ENCODE measurements around the gene DEDD. TPM values are rescaled to one million over a fixed set of nuclear protein-coding genes. Genes with fewer than 3 reads are reported as not detected.

The DEDD gene
- total and polyA plus RNA-seq, 2 of the 13 experiments (the other 11 are each of a cell fraction or from before 2014, with no cell fraction given): 12.6 to 27.8 TPM

DNA sequence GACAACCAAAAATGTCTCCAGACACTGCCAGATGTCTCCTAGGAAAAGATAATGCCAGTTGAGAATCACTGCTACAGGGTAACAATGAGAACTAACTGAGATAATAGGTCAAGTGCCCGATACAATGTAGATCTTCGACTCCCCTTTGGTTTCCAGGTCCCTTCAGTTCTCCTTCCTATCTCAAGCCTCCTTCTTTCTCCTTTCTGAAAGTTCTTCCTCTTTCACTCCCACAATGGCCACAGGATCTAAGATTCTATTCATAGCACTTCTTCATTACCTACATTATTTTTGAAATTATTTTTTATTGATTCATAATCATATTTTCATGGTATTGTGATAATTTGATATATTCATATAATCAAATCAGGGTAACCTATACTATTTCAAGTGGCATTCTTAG, 20.9 kb downstream of the DEDD start:
- ChIA-PET CTCF (ENCODE audit: low intra/inter-chr PET ratio, low total read pairs) (no interaction called here), POLR2A (interaction anchor here (0.8 kb wide), 1 partner anchor 12 kb away, joined by 3 read pairs; no protein-coding TSS in a partner anchor)
- no TSS peak for BruUV-seq (replicated peaks)
- Histone ChIP-seq H4K20me1 (ENCODE audit: insufficient read depth, low read length) (peaks cover 11% of the 10 kb centered on the region; the same call in 1 of the 2 replicates), H3K79me2 (ENCODE audit: insufficient read depth, low read length) (peaks cover 66% of the 10 kb centered on the region), H3K4me2 (ENCODE audit: low read depth, low read length) (no peak overlapping the region), H3K27me3 (ENCODE audit: control insufficient read depth in 1 of 2, insufficient read depth in 2 of 2, low read length in 2 of 2) (no peaks in the 10 kb centered on the region), H3K9ac (ENCODE audit: insufficient read depth, low read depth, low read length) (no peak overlapping the region), H3K9me3 (ENCODE audit: low read length) (no peaks in the 10 kb centered on the region), H3K4me1 (ENCODE audit: insufficient read depth, low read length) (peaks cover 43% of the 10 kb centered on the region), H3K36me3 (replicated peaks in 1 of 2; ENCODE audit: control insufficient read depth in 1 of 2, insufficient read depth in 2 of 2, low read length in 2 of 2) (peaks cover 2 to 12% of the 10 kb centered on the region in 2 experiments; a peak in 4 of 5 replicates), H3K4me3 (replicated peaks in 1 of 3; ENCODE audit: insufficient read depth in 1 of 3, low read depth in 2 of 3, low read length in 3 of 3) (no peak overlapping the region), H2AFZ (ENCODE audit: low read length) (no peak overlapping the region), H3K27ac (ENCODE audit: extremely low read length, insufficient read depth, low read length) (no peak overlapping the region)
- ATAC-seq: no peak
- no peak for TF ChIP-seq ZNF263 (CRISPR knock-in tag; IDR thresholded peaks at IDR 0.05)
- no peak for TF ChIP-seq AKNA (CRISPR knock-in tag; IDR thresholded peaks at IDR 0.05; ENCODE audit: borderline replicate concordance)
- TF ChIP-seq MTA3 (CRISPR knock-in tag; IDR thresholded peaks at IDR 0.05): no peak
- no peak for TF ChIP-seq ZNF678 (CRISPR knock-in tag; IDR thresholded peaks at IDR 0.05)
- TF ChIP-seq YY1 (IDR thresholded peaks at IDR 0.05; ENCODE audit: insufficient read depth, insufficient replicate concordance, low read depth, low read length): no peak
- no peak for TF ChIP-seq ETV6 (CRISPR knock-in tag; conservative IDR thresholded peaks at IDR 0.05)
- no peak for FAIRE-seq
- in situ Hi-C loops (cut with HindIII; ENCODE audit: extremely low pct_ligation_motif_present, low pct_unique_long_range_greater_than_20kb): no loop called here
- WGBS (ENCODE audit: low lambda C conversion rate): 95% methylated on average over 2 of the region's 2 CpGs
- intact Hi-C loops (cut with micrococcal nuclease; ENCODE audit: unreplicated experiment): no loop called here
- DNase-seq (ENCODE audit: low spot score): no peak

Measured in HepG2 (cell line).